ENCODE measurements around the gene SPATC1L. TPM values are rescaled to one million over a fixed set of nuclear protein-coding genes. Genes with fewer than 3 reads are reported as not detected.

SPATC1L gene
- total RNA-seq, 2 donors from 2014 or later = 8.4 to 10.9 TPM

- DNase-seq (ENCODE audit: low spot score) = peak; percentile 61
- intact Hi-C loops (cut with DNase I) = no loop called here
These were observed 73.1 kb downstream of the SPATC1L start for GRCh38 chr21:46111193-46111571.

Other genes with a start within 250 kb of the SPATC1L start
- 100 to 1,000 TPM; 606 to 689 TPM for gene COL6A1, start 202.7 kb downstream of the SPATC1L start, total RNA-seq
- 1,000 to 10,000 TPM; 1,504 to 1,642 TPM for gene COL6A2, start 86.3 kb downstream of the SPATC1L start, total RNA-seq
- 1 to 10 TPM in 1 of 2 donors, under 1 TPM in 1; 0.29 to 1.2 TPM for gene FTCD, start 28.9 kb downstream of the SPATC1L start, total RNA-seq
- gene LSS, start 44.3 kb upstream of the SPATC1L start, total RNA-seq = 10 to 100 TPM; 42.5 to 65.0 TPM
- 10 to 100 TPM; 60.2 to 62.4 TPM for gene MCM3AP, start 101.2 kb upstream of the SPATC1L start, total RNA-seq
- gene YBEY, start 101.9 kb upstream of the SPATC1L start, total RNA-seq = 1 to 10 TPM; 8.4 to 9.3 TPM
- 1 to 10 TPM in 1 of 2 donors, under 1 TPM in 1; 0.57 to 1.3 TPM for gene C21orf58, start 139.4 kb upstream of the SPATC1L start, total RNA-seq
- 10 to 100 TPM; 24.0 to 30.5 TPM for gene PCNT, start 139.7 kb upstream of the SPATC1L start, total RNA-seq